DMS153 treated with DMSO at 0.1 percent for 48 hours (cell line): Measurements from ENCODE around the gene MYO1E.

Source experiments
- DNase-seq: peaks from one replicate; lab custom pipeline; 2025; ENCODE audit not compliant: unreplicated experiment; lab: John Stamatoyannopoulos, UW

Gene MYO1E

GRCh38 chr15:59203008-59203407 lies 169.7 kb downstream of the MYO1E start:
- no peak for DNase-seq

DNA sequence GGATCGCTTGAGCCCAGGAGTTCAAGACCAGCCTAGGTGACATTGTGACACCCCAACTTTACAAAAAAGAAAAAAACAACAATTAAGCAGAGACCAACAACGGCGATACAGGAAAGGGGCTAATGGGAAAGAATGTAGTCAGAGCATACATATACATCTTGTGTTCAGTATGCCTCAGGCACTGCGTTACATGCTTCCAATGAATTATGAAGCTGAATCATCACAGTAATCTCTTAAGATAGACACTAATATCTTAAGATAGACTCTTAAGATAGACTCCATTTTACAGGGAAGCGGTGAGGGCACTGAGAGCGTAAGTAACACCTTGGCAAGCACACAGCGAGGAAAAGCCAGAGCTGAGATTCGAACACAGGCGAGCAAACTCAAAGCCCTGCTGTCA lies 172.1 kb downstream of the MYO1E start:
- DNase-seq, result no peak

- no peak for DNase-seq
Measured at GRCh38 chr15:59199626-59200465, 172.8 kb downstream of the MYO1E start.

DNA sequence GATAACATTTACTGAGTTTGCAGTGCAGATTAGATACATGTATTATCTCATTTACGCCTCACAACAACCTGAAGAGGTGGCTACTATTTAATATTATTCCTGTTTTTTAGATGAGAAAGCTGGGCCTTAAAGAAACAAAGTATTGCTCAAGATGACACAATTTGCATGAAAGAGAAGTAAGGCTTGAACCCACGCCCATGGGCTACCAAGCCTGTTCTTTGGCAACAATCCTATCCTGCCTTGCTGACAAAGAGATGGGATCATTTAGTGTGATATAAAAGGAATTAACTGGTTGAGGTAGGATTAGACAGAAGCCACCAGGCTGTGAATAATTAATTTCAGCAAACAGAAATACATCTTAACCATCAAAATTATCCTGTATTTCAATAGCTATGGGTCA lies 175.2 kb downstream of the MYO1E start:
- DNase-seq, result no peak

DNA sequence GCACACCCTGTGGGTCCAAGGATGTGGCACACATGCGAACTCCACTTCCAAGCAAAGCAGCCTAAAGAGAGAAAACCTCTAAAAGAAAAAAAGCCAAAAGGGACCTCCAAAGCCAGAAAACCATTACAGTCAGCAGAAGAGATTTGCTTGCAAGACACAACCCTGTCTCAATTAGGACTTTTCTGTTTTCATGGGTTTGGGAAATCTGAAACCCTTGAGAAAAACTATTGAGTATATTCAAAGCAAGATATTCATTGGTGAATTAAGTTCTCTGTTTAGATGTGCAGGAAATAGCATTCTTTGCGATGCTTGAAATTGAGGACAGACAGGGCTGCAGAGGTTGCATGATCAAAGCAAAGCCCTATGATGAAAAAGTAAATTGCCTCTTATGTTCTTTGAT lies 176.3 kb downstream of the MYO1E start:
- no peak for DNase-seq

- no peak for DNase-seq
Measured at GRCh38 chr15:59194639-59195325, 177.9 kb downstream of the MYO1E start.

DNA sequence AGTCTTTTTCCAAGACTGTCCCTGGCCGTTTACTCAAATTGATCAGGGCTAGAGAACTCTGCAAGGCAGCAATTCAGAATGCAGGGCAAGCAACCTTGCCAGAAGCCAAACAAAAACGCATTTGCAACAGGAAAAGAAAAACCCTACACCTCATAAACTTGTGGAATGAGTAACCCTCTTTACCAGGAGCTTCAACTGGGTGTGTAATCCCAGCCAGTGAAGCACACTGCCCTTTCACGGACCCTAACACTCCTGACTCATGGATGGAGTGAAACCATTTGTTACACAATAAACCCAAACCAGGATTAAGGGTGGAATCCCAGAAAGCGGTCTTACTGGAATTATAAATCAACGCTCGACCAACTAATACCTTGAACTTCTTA lies 180.8 kb downstream of the MYO1E start:
- no peak for DNase-seq

DNA sequence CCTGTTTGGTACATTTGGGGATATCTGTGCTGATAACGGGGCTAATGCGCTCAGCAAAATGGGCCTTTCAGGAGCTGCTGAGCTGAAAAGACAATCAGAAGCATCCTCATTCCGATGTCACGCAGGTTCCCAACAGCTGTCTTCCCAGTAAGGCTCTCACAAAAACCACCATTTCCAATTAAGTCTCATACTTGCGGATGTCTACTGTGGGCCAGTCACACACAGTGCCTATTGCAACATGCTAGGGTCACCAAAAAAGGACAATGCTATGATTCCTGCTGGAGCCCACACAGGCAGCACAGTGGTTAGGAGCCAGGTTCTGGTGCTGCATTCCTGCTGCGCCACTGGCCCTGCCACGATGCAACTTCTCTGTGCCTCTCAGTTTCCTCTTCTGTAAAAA lies 182.4 kb downstream of the MYO1E start:
- DNase-seq, result no peak

DNA sequence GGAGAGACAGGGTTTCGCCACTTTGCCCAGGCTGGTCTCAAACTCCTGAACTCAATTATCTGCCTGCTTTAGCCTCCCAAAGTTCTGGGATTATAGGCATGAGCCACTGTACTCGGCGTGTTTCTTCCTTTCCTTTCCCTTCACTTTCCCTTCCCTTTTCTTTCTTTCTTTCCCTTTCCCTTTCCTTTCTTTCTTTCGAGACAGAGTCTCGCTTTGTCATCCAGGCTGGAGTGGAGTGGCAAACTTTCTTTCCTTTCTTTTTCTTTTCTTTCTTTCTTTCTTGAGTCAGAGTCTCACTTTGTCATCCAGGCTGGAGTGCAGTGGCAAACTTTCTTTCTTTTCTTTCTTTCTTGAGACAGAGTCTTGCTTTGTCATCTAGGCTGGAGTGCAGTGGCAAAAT lies 183.4 kb downstream of the MYO1E start:
- no peak for DNase-seq

GRCh38 chr15:59186501-59186900 lies 186.2 kb downstream of the MYO1E start:
- no peak for DNase-seq

DNA sequence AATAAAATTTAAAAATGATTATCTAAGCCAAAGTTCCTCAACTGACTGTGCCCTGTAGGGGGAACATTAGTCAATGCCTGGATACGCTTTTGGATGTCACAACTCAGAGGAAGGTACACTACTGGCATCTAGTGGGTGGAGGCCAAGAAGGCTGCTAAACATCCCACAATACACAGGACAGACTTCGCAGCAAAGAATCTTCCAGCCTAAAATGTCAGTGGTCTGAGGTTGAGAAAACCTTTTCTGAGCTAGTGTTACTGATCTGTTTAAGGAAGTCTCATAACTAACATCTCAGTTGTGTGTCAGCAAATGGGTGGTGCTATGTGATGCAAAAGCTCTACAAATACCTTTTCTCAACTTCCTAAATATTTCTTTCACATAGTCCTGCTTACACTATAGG lies 186.9 kb downstream of the MYO1E start:
- DNase-seq, result no peak

DNA sequence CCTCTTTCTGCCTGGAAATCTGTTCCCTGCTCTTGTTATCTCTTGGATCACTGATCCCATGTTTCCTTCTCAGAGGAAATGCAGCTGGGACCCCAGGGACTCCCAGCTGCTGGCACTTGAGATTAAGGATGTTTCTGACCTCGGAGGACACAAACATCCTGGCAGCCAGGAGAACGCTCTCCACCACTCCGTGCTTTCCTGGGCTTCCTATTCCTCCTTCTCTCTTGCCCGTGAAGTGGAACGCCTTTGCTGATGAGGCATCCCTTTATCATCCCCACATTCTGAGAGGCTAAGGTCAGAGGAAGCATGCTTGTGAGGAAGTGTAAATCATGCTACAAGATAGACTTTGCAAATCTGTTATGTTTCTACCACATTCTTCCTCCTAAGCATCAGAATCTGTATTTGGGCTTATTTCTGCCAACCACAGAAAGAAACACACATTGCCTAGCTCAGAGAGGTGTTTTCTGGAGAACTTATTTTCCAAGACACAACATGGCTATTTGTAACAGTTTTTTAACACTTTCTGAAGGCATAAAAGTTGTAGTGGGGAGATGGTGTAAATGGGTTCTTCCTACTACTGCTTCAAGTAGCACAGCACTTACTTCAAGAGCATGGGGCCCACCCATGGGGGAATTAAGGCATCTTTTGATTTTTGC lies 191.6 kb downstream of the MYO1E start:
- no peak for DNase-seq

- DNase-seq, result no peak
Measured at GRCh38 chr15:59179717-59180116, 193.0 kb downstream of the MYO1E start.

DNA sequence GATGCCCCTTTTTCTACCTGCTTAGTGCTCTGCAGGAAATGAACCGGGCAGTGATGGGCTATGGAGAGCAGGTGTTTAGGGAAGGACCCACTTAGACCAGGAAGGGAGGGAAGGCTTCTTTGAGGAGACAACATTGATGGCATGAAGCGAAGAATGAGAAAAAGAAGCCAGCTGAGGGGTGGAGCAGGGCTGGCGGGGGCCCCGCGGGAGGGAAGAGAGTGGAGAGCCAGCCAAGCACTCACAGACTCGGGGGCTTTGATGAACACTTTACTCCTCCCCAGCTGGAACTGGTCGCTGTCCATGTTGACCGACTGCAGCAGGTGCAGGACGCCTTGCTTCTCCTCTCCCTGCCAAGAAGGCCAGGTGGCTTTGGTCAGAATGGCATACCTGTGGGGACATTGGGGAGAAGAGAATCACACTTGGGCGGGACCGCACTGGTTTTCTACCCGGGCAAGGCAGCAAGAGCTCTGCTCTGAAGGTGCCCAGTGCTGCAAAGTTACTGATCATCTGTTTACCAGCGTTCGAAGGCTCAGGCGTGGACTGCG lies 194.4 kb downstream of the MYO1E start:
- DNase-seq, result no peak

GRCh38 chr15:59177317-59177660 lies 195.4 kb downstream of the MYO1E start:
- no peak for DNase-seq

GRCh38 chr15:59176653-59177316 lies 195.9 kb downstream of the MYO1E start:
- no peak for DNase-seq

- DNase-seq, result peak; percentile 9
Measured at GRCh38 chr15:59174835-59175831, 197.5 kb downstream of the MYO1E start.

DNA sequence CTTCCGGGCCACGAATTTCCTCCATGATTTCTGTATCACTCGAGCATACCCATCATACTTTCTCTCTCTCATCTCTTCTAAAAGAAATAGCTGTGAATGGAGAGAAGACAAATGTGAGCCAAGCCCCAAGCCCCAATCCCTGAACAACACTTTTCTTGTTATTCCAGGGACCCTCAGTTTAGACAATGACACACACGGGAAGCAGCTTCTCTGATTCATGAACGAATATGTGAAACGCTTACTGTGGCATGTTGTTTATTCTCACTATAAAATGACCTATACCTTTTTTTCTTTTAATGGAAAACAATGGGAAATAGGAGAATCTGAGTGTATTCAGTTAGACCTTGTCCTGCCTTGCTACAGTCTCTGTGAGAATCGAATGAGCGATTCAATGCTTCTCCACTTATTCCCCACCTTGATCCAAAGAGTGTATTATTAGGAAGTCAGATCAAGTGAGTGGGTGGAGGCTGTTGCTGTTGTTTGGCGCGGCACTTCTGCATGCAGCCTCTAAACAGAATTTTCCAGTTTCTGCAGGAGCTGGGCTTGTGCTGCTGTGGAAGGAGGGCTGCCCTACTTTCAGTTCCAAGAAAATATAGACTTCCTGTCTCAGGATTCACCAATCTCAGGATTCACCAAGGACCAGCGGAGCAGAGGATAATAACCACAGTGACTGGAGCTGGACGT lies 198.4 kb downstream of the MYO1E start:
- no peak for DNase-seq

- DNase-seq, result no peak
Measured at GRCh38 chr15:59173194-59173593, 199.5 kb downstream of the MYO1E start.
